MM.1S (cell line): Measurements from ENCODE around the gene GUCA1A.

ENCODE experiments used
- DNase-seq: peaks from one replicate; pipeline ENCODE4 v3.0.0-alpha.2; 2015
- H2AFZ ChIP-seq: fragments of 300-600 bp; sonication (generic); 2 replicates; pipeline ENCODE4 v1.6.0; 2016; ENCODE audit warnings: antibody characterized with exemption, low read length
- H3F3A ChIP-seq: fragments of 300-600 bp; sonication (generic); 2 replicates; pipeline ENCODE4 v1.6.1; 2016; ENCODE audit warnings: mild to moderate bottlenecking, antibody characterized with exemption, low read length, moderate library complexity, mixed read lengths; ENCODE audit not compliant: insufficient read depth
- H3K27ac ChIP-seq: fragments of 300-600 bp; sonication (generic); 2 replicates; pipeline ENCODE4 v1.5.1; 2016; ENCODE audit warnings: mild to moderate bottlenecking, low read length
- H3K27me3 ChIP-seq: fragments of 300-600 bp; sonication (generic); replicated peaks from 2 replicates; pipeline ENCODE4 v1.6.0; 2016; ENCODE audit warnings: low read length; ENCODE audit not compliant: insufficient read depth
- H3K36me3 ChIP-seq: fragments of 300-600 bp; sonication (generic); replicated peaks from 2 replicates; pipeline ENCODE4 v1.6.1; 2016; ENCODE audit warnings: mild to moderate bottlenecking, low read length, mixed read lengths; ENCODE audit not compliant: insufficient read depth
- H3K4me1 ChIP-seq: fragments of 300-600 bp; sonication (generic); 2 replicates; pipeline ENCODE4 v1.6.1; 2016; ENCODE audit warnings: low read length, mixed read lengths
- H3K4me2 ChIP-seq: fragments of 300-600 bp; sonication (generic); 2 replicates; pipeline ENCODE4 v1.6.0; 2016; ENCODE audit warnings: low read depth, low read length
- H3K4me3 ChIP-seq: fragments of 300-600 bp; sonication (generic); 2 replicates; pipeline ENCODE4 v1.5.1; 2016; ENCODE audit warnings: low read length, mixed read lengths
- H3K79me2 ChIP-seq: fragments of 300-600 bp; sonication (generic); 2 replicates; pipeline ENCODE4 v1.6.1; 2016; ENCODE audit warnings: mixed run types, low read length, mixed read lengths
- H3K9ac ChIP-seq: fragments of 300-600 bp; sonication (generic); 2 replicates; pipeline ENCODE4 v1.6.1; 2016; ENCODE audit warnings: low read length, mixed read lengths
- H3K9me2 ChIP-seq: fragments of 300-600 bp; sonication (generic); replicated peaks from 2 replicates; pipeline ENCODE4 v1.6.1; 2016; ENCODE audit warnings: mild to moderate bottlenecking, low read length, mixed read lengths; ENCODE audit not compliant: insufficient read depth
- H3K9me3 ChIP-seq: fragments of 300-600 bp; sonication (generic); replicated peaks from 2 replicates; pipeline ENCODE4 v1.6.1; 2016; ENCODE audit warnings: mild to moderate bottlenecking, low read length, mixed read lengths; ENCODE audit not compliant: insufficient read depth
- H4K20me1 ChIP-seq: fragments of 300-600 bp; sonication (generic); 2 replicates; pipeline ENCODE4 v1.6.1; 2016; ENCODE audit warnings: mild to moderate bottlenecking, low read length, moderate library complexity, mixed read lengths; ENCODE audit not compliant: insufficient read depth
- EZH2 ChIP-seq: fragments of 300-600 bp; sonication (generic); optimal IDR thresholded peaks from 2 replicates; pipeline ENCODE3; 2017; ENCODE audit warnings: low read depth, mild to moderate bottlenecking, antibody characterized with exemption, low read length, mixed read lengths
- EZH2phosphoT487 ChIP-seq: fragments of 300-600 bp; sonication (generic); IDR thresholded peaks from 2 replicates; pipeline ENCODE4 v1.6.1; 2018; ENCODE audit warnings: antibody characterized with exemption, low read length
- TF ChIP-seq, protein P1 (sequence below): fragments of 300-600 bp; sonication (generic); IDR thresholded peaks from 2 replicates; pipeline ENCODE4 v1.5.1; 2016; ENCODE audit warnings: antibody characterized with exemption, low read length, mixed read lengths

The GUCA1A gene

DNA sequence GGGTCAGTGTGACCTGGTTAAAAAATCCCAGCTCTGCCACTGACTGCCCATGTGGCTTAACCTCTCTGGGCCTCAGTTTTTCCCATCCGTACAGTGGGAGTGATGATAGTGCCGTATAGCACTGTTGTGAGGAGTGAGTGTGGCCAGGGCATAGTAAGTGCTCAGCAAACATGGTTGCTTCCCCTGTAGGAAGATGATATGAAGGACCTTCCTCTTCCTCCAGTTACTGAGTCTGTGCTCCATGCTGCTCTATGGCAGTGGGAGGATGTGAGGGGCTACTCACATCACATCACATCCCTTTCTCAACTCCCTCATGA lies 43.8 kb upstream of the GUCA1A start:
- H3K36me3 ChIP-seq: no peaks in the 10 kb centered on the region

GRCh38 chr6:42131531-42131930 lies 41.6 kb upstream of the GUCA1A start:
- DNase-seq: no peak
- Histone ChIP-seq H3K4me2 (no peak overlapping the region), H3K9me3 (no peaks in the 10 kb centered on the region), H3K36me3 (no peaks in the 10 kb centered on the region), H3K9me2 (no peaks in the 10 kb centered on the region), H3K27ac (no peak overlapping the region), H3K9ac (no peak overlapping the region), H2AFZ (no peak overlapping the region), H3F3A (no peaks in the 10 kb centered on the region), H3K4me3 (no peak overlapping the region), H4K20me1 (no peaks in the 10 kb centered on the region), H3K79me2 (no peaks in the 10 kb centered on the region), H3K27me3 (no peaks in the 10 kb centered on the region), H3K4me1 (no peaks in the 10 kb centered on the region)
- TF ChIP-seq EZH2phosphoT487: no peak
- TF ChIP-seq EZH2: no peak
- TF ChIP-seq, protein P1, sequence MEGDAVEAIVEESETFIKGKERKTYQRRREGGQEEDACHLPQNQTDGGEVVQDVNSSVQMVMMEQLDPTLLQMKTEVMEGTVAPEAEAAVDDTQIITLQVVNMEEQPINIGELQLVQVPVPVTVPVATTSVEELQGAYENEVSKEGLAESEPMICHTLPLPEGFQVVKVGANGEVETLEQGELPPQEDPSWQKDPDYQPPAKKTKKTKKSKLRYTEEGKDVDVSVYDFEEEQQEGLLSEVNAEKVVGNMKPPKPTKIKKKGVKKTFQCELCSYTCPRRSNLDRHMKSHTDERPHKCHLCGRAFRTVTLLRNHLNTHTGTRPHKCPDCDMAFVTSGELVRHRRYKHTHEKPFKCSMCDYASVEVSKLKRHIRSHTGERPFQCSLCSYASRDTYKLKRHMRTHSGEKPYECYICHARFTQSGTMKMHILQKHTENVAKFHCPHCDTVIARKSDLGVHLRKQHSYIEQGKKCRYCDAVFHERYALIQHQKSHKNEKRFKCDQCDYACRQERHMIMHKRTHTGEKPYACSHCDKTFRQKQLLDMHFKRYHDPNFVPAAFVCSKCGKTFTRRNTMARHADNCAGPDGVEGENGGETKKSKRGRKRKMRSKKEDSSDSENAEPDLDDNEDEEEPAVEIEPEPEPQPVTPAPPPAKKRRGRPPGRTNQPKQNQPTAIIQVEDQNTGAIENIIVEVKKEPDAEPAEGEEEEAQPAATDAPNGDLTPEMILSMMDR: no peak

More for the DNA sequence above, 43.8 kb upstream of the GUCA1A start:
- H3K4me1 ChIP-seq: no peaks in the 10 kb centered on the region
- DNase-seq: no peak
- H3K4me3 ChIP-seq: no peak overlapping the region
- no peak overlapping the region for H3K4me2 ChIP-seq
- H3K27me3 ChIP-seq: no peaks in the 10 kb centered on the region
- H4K20me1 ChIP-seq: no peaks in the 10 kb centered on the region
- no peak overlapping the region for H3K27ac ChIP-seq
- no peaks in the 10 kb centered on the region for H3K9me2 ChIP-seq
- H3K9me3 ChIP-seq: no peaks in the 10 kb centered on the region
- H2AFZ ChIP-seq: no peak overlapping the region
- no peaks in the 10 kb centered on the region for H3F3A ChIP-seq
- TF ChIP-seq, protein P1: no peak
- TF ChIP-seq EZH2phosphoT487: no peak
- TF ChIP-seq EZH2: no peak
- no peak overlapping the region for H3K9ac ChIP-seq
- no peaks in the 10 kb centered on the region for H3K79me2 ChIP-seq

DNA sequence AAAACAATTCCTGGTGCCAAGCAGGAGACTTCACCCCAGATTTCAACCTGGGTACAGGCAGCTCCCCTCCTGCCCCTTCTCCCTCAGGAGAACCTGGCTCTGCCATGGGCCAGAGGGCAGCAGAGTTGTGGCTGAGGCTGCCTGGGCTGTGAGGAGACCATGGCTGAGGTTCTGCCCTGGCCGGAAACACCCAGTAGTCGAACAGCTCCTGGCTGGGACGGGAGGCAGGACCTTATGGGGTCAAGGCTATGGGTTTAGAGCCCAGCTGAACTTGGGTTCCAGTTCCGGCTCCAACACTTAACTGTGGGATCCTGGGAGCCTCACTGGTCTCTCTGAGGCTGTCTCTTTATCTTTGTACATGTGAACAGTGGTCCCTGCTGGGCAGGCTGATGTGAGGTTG lies 39.2 kb upstream of the GUCA1A start:
- no peak overlapping the region for H3K4me2 ChIP-seq
- no peaks in the 10 kb centered on the region for H3K79me2 ChIP-seq
- no peak overlapping the region for H2AFZ ChIP-seq
- no peak for TF ChIP-seq EZH2phosphoT487
- TF ChIP-seq EZH2: no peak
- TF ChIP-seq, protein P1: no peak
- no peak overlapping the region for H3K27ac ChIP-seq
- H3K9me3 ChIP-seq: no peaks in the 10 kb centered on the region
- no peak overlapping the region for H3K4me3 ChIP-seq
- H3K27me3 ChIP-seq: no peaks in the 10 kb centered on the region
- H3K9ac ChIP-seq: no peak overlapping the region
- H3K9me2 ChIP-seq: no peaks in the 10 kb centered on the region
- DNase-seq: no peak
- H3K36me3 ChIP-seq: no peaks in the 10 kb centered on the region
- no peaks in the 10 kb centered on the region for H3F3A ChIP-seq
- H3K4me1 ChIP-seq: no peaks in the 10 kb centered on the region
- no peaks in the 10 kb centered on the region for H4K20me1 ChIP-seq
